ENCODE results near the gene KRT86. TPM values are rescaled to one million over a fixed set of nuclear protein-coding genes. Genes with fewer than 3 reads are reported as not detected.
"Not testable (repeated sequence)": the region's sequence is repeated elsewhere in the genome, so short reads cannot be mapped to it uniquely, and the experiment has no call there.

The KRT86 gene
- polyA plus RNA-seq, 4 donors: 0.09 TPM; not detected in 3

DNA sequence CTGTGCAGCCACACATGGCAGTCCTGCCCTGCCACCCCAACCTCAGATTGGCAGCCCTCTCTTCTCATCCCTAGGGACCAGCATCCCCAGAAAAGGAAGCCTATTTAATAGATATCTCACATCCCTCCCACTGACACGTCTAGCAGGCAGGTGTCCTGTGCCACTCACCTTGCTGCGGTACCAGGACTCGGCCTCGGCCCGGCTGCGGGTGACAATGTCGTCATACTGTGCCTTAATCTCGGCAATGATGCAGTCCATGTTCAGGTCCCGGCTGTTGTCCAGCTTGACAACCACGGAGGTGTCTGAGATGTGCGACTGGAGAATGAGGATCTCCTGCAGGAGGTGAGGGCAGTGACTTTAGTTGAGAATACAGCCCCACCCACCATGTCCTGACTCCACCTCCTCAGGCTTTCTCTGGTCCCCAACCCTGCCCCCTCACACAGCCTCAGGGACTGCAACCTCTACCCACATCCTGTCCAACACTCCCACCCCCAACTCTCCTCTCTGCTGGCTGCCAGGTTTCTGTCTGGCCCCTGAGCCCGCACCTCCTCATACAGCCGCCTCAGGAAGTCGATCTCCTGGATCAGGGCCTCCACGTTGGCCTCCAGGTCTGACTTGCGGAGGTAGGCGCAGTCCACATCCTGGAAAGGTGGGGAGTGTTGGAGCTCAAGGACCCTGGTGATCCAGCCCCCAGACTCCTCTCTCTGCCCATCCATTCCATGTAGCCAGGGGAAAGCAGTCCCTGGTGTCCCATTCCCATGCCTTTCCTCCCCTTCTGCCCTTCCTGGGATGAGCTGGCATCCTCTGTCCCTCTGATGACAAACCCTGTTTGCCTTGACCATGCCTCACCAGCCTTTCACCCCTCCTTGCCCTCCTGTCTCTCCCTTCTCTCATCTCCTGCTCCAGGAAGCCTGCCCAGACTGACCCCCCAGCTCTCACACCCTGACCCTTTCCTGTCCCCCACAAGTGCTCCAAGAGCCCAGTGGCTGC is 13.7 kb downstream of the KRT86 start:
- not testable (repeated sequence) for DNase-seq (ENCODE audit: low read depth in 4 of 4, low spot score in 3 of 4)

DNA sequence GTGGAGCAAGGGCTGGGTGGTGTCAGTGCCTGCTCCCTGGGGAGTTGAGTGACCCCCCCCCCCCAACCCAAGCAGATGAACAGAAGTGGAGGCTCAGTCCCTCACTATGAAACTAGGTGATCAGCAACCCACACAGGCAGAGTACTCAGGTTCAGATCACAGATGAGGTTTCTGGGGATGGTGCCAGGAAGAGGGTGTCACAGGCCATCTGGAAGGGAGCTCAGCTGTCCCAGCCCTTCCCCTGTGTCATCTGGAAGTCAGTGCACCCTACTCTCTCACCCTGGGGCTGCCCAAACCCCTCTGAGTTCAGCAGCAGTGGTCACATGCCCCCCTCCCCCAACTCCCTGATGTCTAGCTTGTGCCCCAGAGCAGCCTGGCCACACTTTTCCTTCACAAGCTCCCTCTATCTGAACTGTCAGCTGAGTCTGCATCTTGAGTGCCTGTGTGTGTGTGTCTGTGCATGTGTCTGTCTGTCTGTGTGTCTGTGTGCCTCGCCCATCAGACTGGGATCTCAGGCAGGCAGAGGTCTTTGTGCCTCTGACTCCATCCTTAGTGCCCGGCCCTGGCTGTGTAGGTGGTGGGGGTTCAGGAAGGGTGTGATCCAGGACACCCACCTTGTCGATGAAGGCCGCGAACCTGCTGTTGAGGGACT is 16.2 kb downstream of the KRT86 start:
- DNase-seq (ENCODE audit: low read depth in 4 of 4, low spot score in 3 of 4): not testable (repeated sequence)

DNA sequence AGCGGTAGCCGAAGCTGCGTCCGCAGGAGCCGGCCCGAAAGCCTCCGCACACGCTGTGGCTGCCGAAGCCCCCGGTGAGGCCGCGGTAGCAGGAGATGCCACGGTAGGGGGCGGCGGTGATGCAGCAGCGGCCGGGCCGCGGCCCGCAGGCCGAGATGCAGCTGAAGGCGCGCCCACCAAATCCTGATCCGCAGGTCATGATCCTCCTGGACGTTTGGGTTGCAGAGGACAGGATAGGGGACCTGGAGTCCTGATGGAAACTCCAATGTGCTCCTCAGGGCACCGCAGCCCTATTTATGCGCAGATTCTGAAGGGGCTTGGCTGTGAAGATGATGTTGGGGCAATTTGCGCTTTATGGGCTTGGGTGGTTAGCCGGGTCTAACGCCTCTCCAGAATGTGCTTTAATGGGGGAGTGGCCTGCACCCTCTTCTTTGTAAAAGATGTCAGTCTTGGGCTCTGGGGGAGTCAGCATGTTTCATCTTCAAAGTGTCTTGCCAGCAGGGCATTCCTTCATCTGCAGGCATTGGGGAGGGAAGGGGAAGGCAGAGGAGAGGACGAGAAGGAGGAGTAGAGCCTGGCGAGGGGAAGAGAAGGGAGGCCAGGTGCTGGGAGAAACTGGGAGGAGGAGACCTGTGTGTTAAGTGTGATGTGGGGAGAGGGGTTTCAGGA is 17.0 kb downstream of the KRT86 start, which contains the start of gene KRT81:
Gene KRT81, minus strand, starts transcription at position 268 of the 669 bp plus-strand sequence. Its CDS starts 69 bp downstream, at position 199.
- no peak for DNase-seq (ENCODE audit: low read depth in 4 of 4, low spot score in 3 of 4)

DNA sequence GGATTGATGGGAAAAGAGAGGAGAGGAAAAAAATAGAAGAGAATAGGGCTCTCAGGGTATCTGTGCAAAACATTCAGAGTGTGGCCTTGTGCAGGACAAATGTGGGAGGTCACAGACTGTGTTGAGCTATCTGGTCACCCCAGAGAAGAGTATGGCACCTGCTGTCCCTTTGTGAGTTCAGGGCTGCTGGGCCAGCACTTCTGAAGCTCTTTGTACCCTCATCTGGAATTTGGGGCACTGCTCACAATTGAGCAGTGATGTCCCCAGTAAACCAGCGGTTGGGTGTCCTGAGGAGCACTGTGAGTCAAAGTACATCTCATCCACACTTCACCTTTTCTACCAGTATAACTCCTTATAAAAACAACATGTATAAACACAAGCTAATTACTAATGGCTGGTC is 19.5 kb downstream of the KRT86 start:
- no peak for DNase-seq (ENCODE audit: low read depth in 4 of 4, low spot score in 3 of 4)

DNA sequence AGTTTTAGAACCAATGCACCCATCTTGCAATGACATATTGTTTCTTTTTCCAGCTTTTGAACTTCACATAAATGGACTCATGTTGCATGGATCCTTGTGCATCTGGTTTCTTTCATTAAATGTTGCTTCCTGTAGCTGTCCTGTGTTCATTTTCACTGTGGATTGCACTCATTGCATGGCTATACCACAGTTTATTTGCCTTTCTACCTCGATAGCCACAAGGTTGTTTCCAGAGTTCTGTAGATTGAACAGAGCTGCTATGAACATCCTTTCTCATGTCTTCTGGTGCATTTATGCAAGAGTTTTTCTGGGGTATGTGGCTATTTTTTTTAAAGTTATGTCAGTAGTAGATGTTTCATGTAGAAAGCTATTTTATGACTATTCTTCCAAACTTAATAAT is 20.4 kb downstream of the KRT86 start:
- DNase-seq (ENCODE audit: low read depth in 4 of 4, low spot score in 3 of 4): no peak

DNA sequence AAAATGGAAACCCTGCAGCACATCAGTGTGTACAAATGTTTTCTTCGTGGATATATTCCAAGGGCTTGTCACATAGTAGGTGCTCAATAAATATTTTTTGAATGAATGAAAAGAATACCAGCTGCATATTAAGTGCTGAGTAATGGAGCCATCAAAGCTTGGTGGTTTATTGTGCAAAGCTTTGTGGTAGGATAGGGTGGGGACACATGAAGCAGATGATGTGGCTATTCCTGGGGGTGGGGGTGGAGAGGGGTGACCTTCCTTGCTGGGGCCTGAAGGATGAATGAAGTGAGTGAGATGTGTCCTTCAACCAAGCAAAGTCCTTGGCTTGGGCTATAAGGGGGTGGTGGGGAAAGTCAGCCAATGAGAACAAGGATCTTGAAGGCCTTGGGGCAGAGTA is 21.2 kb downstream of the KRT86 start:
- no peak for DNase-seq (ENCODE audit: low read depth in 4 of 4, low spot score in 3 of 4)

DNA sequence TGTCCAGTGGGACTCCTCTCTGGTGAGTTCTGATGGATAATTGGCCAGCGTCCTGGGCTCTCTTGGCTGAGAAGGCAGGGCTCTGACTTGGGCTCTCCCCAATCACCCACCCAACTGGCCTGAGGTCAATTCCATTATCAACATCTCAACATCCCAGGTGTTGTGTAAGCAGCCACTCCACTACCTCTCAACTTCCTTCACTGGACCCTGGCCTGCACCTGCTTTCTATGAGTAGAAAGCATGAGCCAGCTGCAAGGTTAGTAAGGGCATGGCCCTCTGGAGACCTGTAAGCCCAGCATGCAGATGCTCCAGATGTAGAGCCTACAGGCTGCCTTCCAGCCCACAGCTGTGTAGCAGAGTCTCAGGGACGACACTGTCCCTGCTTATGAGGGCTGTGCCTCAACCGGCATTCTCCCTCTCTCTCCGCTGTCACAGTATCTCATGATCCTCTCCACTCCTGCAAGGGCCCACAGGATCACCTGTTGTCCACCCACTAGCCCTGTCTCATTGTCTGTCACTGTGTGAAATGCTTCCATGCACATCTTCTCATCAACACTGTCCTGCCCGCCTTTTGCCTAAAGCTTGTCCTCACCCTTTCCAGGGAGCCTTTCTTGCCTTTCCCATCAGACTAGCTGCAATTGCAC is 22.2 kb downstream of the KRT86 start:
- no peak for DNase-seq (ENCODE audit: low read depth in 4 of 4, low spot score in 3 of 4)

DNA sequence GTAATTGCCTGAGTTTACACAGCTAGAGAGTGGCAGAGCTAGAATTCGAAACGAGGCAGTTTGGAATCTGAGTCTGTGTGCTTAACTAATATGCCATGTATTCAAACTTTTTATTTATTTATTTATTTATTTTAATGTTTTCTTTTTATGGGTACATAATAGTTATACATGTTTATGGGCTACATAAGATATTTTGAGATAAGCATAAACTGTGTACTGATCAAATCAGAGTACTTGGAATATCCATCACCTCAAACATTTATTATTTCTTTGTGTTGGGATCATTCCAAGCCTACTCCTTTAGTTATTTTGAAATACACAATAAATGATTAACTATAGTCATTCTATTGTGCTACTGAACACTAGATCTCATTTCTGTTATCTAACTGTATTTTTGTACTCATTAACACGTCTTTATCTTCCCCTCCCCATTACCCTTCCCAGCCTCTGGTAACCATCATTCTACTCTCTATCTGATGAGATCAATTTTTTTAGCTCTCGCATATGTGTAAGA is 24.3 kb downstream of the KRT86 start:
- no peak for DNase-seq (ENCODE audit: low read depth in 4 of 4, low spot score in 3 of 4)

DNA sequence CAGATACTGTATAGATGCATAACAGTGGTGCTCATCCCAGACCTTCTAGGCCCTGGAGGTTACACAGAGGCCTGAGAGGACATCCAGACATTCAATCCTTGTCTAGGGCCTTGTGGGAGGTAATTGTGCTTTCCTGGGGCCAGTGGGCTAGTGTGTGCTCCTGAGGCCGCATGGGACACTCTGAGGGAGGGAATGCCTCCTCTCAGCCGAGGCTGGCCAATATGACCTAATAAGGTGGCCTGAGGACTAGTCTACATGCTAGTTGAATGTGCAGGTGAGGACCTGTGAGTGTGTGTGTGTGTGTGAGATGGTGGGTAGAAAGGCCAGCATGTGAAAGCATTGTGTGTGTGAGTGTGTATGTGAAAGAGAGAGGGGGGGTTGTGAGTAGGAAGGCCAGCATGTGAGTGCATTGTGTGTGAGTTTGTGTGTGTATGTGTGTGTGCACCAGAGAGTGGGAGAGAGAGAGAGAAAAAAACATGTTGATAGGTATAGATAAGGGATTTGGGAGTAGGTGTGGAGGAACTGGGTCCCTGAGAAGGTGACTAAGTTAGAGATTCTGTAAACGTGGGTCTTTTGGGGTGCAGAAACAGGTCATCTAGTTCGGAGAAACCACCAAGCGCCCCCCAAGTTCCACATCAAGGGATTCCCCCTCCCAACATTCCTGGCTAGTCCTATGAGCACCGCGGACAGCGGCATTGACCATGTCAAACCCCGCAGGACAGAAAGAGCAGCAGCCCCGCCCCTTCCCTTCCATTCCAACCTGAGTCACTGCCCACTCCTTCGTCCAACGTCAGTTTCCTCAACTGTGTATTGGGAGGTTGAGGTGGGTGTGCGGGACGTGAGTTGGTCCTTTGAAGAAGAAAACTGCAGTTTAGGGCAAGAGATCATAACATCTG is 26.6 kb downstream of the KRT86 start:
- DNase-seq (ENCODE audit: low read depth in 4 of 4, low spot score in 3 of 4): no peak

DNA sequence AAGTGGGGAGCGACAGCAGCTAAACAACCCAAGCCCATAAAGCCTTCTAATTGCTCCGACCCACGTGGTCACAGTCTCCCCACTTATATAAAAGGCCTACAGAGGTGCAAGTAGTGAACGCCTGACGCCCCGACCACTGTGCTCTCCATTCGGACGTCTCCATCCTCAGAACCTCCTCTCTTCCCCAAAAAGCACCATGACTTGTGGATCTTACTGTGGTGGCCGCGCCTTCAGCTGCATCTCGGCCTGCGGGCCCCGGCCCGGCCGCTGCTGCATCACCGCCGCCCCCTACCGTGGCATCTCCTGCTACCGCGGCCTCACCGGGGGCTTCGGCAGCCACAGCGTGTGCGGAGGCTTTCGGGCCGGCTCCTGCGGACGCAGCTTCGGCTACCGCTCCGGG is 27.3 kb downstream of the KRT86 start:
- not testable (repeated sequence) for DNase-seq (ENCODE audit: low read depth in 4 of 4, low spot score in 3 of 4)

DNA sequence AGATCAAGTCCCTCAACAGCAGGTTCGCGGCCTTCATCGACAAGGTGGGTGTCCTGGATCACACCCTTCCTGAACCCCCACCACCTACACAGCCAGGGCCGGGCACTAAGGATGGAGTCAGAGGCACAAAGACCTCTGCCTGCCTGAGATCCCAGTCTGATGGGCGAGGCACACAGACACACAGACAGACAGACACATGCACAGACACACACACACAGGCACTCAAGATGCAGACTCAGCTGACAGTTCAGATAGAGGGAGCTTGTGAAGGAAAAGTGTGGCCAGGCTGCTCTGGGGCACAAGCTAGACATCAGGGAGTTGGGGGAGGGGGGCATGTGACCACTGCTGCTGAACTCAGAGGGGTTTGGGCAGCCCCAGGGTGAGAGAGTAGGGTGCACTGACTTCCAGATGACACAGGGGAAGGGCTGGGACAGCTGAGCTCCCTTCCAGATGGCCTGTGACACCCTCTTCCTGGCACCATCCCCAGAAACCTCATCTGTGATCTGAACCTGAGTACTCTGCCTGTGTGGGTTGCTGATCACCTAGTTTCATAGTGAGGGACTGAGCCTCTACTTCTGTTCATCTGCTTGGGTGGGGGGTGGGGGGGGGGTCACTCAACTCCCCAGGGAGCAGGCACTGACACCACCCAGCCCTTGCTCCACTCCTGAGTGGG is 27.9 kb downstream of the KRT86 start:
- DNase-seq (ENCODE audit: low read depth in 4 of 4, low spot score in 3 of 4): not testable (repeated sequence)

DNA sequence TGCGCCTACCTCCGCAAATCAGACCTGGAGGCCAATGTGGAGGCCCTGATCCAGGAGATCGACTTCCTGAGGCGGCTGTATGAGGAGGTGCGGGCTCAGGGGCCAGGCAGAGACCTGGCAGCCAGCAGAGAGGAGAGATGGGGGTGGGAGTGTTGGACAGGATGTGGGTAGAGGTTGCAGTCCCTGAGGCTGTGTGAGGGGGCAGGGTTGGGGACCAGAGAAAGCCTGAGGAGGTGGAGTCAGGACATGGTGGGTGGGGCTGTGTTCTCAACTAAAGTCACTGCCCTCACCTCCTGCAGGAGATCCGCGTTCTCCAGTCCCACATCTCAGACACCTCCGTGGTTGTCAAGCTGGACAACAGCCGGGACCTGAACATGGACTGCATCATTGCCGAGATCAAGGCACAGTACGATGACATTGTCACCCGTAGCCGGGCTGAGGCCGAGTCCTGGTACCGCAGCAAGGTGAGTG is 30.5 kb downstream of the KRT86 start:
- DNase-seq (ENCODE audit: low read depth in 4 of 4, low spot score in 3 of 4): not testable (repeated sequence)

DNA sequence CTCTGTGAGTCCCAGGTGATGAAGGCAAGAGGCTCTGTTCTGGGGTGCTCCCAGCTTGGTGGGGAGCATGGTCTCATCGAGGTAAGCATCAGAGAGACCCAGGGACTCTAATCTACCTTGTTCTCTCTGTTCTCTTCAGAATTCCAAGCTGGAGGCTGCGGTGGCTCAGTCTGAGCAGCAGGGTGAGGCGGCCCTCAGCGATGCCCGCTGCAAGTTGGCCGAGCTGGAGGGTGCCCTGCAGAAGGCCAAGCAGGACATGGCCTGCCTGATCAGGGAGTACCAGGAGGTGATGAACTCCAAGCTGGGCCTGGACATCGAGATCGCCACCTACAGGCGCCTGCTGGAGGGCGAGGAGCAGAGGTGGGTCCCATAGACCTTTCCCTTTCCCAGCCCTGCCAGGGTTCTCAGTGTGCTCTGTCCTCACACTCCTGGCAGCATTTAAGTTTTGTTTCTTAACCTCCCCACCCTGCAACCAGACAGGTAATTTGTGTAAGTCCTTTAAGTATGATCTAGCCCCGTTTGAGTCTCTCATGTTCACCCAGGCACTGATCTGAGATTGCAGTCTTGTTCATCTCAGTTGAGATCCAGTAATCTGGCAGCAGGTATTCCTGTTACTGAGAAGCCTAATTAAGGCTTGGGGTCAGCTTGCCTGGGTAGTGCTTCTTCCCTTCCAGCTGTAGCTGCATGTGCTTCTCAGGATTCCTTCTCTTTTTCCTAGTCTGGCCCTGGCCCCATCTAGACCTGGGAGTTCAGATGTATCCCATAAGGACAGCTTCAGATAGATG is 31.7 kb downstream of the KRT86 start:
- no peak for DNase-seq (ENCODE audit: low read depth in 4 of 4, low spot score in 3 of 4)

DNA sequence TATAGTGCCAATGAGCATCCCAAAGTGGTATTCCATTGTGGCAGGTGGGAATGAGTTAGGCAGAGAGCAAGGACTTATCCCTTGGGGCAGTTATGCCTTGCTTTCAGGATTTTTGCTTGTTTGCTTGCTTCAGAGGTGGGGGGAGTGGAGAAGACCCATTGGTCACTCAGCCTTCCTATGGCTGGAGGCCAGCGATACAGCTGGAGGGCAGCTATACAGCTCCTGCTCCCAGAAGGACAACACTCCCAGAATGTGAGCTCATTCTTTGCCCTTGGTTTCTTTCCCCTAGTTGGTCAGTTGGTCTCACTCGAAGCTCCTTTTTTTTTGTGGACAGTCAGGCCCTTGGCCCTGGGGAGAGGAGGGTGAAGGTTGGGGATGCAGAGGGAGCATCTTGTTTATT is 32.3 kb downstream of the KRT86 start:
- no peak for DNase-seq (ENCODE audit: low read depth in 4 of 4, low spot score in 3 of 4)

DNA sequence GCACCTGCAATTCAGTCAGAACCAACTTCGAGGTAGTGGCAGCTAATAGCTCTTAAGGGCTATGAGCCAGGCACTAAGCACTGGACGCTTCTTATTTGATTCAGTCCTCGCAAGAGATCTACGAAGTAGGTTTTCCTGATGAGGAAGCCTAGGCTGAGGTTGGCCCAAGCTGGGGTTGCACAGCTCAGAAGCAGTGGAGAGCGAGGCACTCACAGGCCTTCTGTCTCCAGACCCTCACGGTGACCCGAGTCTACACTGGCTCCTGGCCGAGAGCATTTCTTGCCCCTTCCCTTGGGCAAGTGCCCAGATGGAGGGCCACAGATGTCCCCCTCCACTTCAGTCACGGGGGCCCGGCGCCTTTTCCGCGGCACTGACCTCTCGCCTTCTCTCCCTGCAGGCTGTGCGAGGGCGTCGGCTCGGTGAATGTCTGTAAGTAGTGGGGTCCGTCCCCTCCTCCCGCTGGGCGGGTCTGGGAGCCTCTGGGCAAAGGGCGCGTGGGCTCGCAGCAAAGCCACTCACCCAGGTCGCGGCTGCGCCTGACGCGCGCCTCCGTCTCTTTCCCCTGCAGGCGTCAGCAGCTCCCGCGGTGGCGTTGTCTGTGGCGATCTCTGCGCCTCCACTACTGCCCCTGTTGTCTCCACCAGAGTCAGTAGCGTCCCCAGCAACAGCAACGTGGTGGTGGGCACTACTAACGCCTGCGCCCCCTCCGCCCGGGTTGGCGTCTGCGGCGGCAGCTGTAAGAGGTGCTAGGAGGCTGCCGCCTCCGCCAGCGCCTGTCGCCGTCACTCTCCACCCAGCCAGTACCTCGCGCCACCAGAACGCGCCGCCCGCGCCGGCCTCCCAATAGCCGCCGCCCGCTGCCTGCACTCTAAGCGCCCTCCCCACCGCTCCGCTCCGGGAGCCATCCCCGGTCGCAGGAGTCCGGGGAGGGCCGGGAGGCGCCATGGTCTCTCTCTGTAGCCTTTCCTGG is 33.7 kb downstream of the KRT86 start:
- DNase-seq (ENCODE audit: low read depth in 4 of 4, low spot score in 3 of 4): peak in 3 of 4 donors; percentile 26 to 45 (median 44)

DNA sequence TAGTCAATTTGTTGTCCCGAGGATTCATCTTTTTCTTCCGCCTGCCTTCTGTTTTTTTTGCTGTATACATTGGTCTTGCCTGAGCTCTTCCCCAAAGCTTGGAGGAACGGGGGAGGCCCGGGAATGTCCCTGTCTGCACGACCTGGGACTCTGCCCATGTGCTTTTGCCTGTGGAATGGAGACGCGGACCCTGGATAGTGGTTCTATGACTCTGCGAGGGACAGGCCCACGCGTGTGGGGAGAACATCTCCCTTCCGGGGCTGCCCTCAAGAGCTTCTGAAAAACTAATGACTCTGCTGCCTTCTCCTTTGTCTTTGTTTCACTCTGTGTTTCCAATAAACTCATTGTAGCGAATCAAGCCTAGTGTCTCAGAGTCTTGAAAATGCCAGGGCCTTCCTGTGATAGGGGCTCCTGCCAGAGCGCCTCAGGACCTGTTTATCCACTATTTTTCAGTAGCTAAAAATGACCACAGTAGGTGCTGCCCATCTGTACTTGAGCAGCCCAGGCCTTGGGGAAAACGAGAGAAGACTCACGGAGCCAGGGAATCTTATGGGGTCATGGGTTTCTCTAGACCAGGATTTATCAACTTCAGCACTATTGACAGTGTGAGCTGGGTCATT is 34.5 kb downstream of the KRT86 start:
- DNase-seq (ENCODE audit: low read depth in 4 of 4, low spot score in 3 of 4): no peak
